Sigmoid colon (tissue), 3 donors: ENCODE results near the gene RNF40.

Experiments used
- POLR2A ChIP-seq, 2 donors: fragments of 450-650 bp; IDR thresholded peaks; one replicate each; pipeline ENCODE4 v1.6.1; 2016; ENCODE audit warnings: antibody characterized with exemption in 2 of 2, mild to moderate bottlenecking in 2 of 2, moderate library complexity in 2 of 2
- TF ChIP-seq, protein P1 (sequence below), 4 experiments: fragments of 450-650 bp in 3 of 4; fragments of 200-600 bp in 1 of 4; IDR thresholded peaks; one replicate each; pipeline ENCODE4 v1.5.1; 2016 to 2019; ENCODE audit warnings: antibody characterized with exemption in 4 of 4, mild to moderate bottlenecking in 3 of 4, moderate library complexity in 2 of 4

DNA sequence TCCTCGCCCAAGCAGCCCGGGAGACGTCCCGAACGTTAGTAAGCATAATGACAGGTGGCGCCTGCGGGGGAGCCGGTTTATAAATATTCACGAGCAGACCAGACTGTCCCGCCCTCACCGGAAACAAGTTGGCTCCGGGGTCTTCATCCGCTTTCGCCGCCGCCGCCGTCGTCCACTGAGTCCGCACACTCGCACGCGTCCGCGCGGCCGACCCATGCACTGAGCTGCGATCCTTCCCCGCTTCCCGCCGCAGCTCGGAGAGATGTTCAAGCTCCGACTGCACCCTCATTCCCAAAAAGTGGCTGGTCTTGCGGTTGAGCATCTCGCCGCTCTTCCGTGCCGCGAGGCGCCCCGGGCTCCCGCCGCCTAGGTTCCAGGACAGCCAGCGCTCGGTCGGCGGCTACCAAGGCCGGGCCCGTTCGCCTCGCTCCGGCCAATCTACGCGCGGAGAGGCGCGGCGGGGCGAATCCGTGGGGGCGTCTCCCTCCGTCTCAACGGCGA is 645 bp upstream of the RNF40 start:
- TF ChIP-seq, protein P1, sequence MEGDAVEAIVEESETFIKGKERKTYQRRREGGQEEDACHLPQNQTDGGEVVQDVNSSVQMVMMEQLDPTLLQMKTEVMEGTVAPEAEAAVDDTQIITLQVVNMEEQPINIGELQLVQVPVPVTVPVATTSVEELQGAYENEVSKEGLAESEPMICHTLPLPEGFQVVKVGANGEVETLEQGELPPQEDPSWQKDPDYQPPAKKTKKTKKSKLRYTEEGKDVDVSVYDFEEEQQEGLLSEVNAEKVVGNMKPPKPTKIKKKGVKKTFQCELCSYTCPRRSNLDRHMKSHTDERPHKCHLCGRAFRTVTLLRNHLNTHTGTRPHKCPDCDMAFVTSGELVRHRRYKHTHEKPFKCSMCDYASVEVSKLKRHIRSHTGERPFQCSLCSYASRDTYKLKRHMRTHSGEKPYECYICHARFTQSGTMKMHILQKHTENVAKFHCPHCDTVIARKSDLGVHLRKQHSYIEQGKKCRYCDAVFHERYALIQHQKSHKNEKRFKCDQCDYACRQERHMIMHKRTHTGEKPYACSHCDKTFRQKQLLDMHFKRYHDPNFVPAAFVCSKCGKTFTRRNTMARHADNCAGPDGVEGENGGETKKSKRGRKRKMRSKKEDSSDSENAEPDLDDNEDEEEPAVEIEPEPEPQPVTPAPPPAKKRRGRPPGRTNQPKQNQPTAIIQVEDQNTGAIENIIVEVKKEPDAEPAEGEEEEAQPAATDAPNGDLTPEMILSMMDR (IDR thresholded peaks at IDR 0.05): no peak
- no peak for TF ChIP-seq POLR2A (IDR thresholded peaks at IDR 0.05)
